Left lung (tissue), 10 donors: ENCODE measurements around the gene INSYN1. TPM values are rescaled to one million over a fixed set of nuclear protein-coding genes. Genes with fewer than 3 reads are reported as not detected.

Source experiments
- ATAC-seq: fragments of 200-7000 bp; cut with Tn5 transposase; one replicate; pipeline ENCODE4 v1.9.1; 2020; ENCODE audit warnings: moderate library complexity
- DNase-seq, 4 donors: peaks; one replicate each; pipeline ENCODE4 v3.0.0-alpha.2; 2013 to 2020
- H3K27ac ChIP-seq, 2 donors: fragments of 200-600 bp; sonication (generic) in 1 of 2; one replicate each; pipeline versions ENCODE4 v1.5.0 to v1.8.0; 2020 to 2021
- H3K27me3 ChIP-seq, 2 donors: fragments of 200-600 bp; sonication (generic) in 1 of 2; one replicate each; pipeline versions ENCODE4 v1.5.0 to v1.8.0; 2020 to 2021
- H3K36me3 ChIP-seq, 2 donors: fragments of 200-600 bp; sonication (generic) in 1 of 2; one replicate each; pipeline versions ENCODE4 v1.5.0 to v1.8.0; 2020 to 2021
- H3K4me1 ChIP-seq, 2 donors: fragments of 200-600 bp; one replicate each; pipeline ENCODE4 v1.8.0; 2021
- H3K4me3 ChIP-seq, 2 donors: fragments of 200-600 bp; sonication (generic) in 1 of 2; one replicate each; pipeline versions ENCODE4 v1.5.0 to v1.8.0; 2020 to 2021; ENCODE audit warnings: mild to moderate bottlenecking in 1 of 2
- H3K9me3 ChIP-seq, 2 donors: fragments of 200-600 bp; sonication (generic) in 1 of 2; one replicate each; pipeline versions ENCODE4 v1.5.0 to v1.8.0; 2020 to 2021
- CTCF ChIP-seq, 2 donors: fragments of 200-600 bp; sonication (generic) in 1 of 2; IDR thresholded peaks; one replicate each; pipeline versions ENCODE4 v1.5.0 to v1.8.0; 2021; ENCODE audit warnings: antibody characterized with exemption in 2 of 2
- intact Hi-C, 2 donors: fragments of 100-400 bp; cut with DNase I; formaldehyde crosslinking; loops; one replicate each; pipeline versions ENCODE4 v1.11.2 to v1.14.2; 2022
- polyA plus RNA-seq, 6 donors: library from polyadenylated mRNA; unstranded; fragments of 120-200 nt; gene quantifications; one replicate each; pipeline ENCODE4 v1.2.1, GENCODE V29; 2013; ENCODE audit not compliant: insufficient read length in 6 of 6
- total RNA-seq, 2 donors: library from RNA; stranded (reverse); fragmentation: NEBNext Ultra II Directional; extraction: Animal tissue kit (Norgen Biotek cat#: 25700); gene quantifications; one replicate each; pipeline ENCODE4 v1.2.1, GENCODE V29; 2021
- donor health status: DM: no; HTN: yes; CAD: no.
- donor health status: DM: no; HTN: no; CAD: no.

Gene INSYN1
- total and polyA plus RNA-seq, 8 donors = 2.8 to 40.7 (median 20.6) TPM

GRCh38 chr15:73749971-73750370 is 3.2 kb downstream of the INSYN1 start:
- H3K9me3 ChIP-seq = no peaks in the 10 kb centered on the region
- intact Hi-C loops = no loop called here
- no peak overlapping the region for H3K27ac ChIP-seq
- TF ChIP-seq CTCF (IDR thresholded peaks at IDR 0.05) = no peak
- no peak overlapping the region for H3K4me3 ChIP-seq
- H3K36me3 ChIP-seq = no peaks in the 10 kb centered on the region
- ATAC-seq (no peak), DNase-seq (no peak)
- H3K4me1 ChIP-seq = peaks cover 0 to 13% of the 10 kb centered on the region in 2 donors
- peaks cover 15 to 90% of the 10 kb centered on the region in 2 donors for H3K27me3 ChIP-seq

GRCh38 chr15:73749533-73749932 is 3.6 kb downstream of the INSYN1 start:
- TF ChIP-seq CTCF (IDR thresholded peaks at IDR 0.05) = no peak
- Histone ChIP-seq H3K9me3 (no peaks in the 10 kb centered on the region), H3K36me3 (no peaks in the 10 kb centered on the region), H3K4me3 (no peak overlapping the region), H3K4me1 (peaks cover 0 to 13% of the 10 kb centered on the region in 2 donors), H3K27ac (no peak overlapping the region), H3K27me3 (peaks cover 15 to 86% of the 10 kb centered on the region in 2 donors)
- no peak for DNase-seq
- intact Hi-C loops = no loop called here
- no peak for ATAC-seq

- no peak overlapping the region for H3K4me3 ChIP-seq
- no peak for TF ChIP-seq CTCF (IDR thresholded peaks at IDR 0.05)
- intact Hi-C loops = no loop called here
- peaks cover 0 to 13% of the 10 kb centered on the region in 2 donors for H3K4me1 ChIP-seq
- H3K9me3 ChIP-seq = no peaks in the 10 kb centered on the region
- H3K36me3 ChIP-seq = no peaks in the 10 kb centered on the region
- ATAC-seq (no peak), DNase-seq (no peak)
- H3K27ac ChIP-seq = no peak overlapping the region
- peaks cover 15 to 78% of the 10 kb centered on the region in 2 donors for H3K27me3 ChIP-seq
These were observed 4.4 kb downstream of the INSYN1 start for GRCh38 chr15:73748730-73749129.

- no peaks in the 10 kb centered on the region for H3K36me3 ChIP-seq
- H3K27ac ChIP-seq = no peak overlapping the region
- DNase-seq (no peak), ATAC-seq (no peak)
- H3K4me3 ChIP-seq = no peak overlapping the region
- intact Hi-C loops = no loop called here
- H3K27me3 ChIP-seq = peaks cover 15 to 70% of the 10 kb centered on the region in 2 donors
- TF ChIP-seq CTCF (IDR thresholded peaks at IDR 0.05) = no peak
- no peaks in the 10 kb centered on the region for H3K9me3 ChIP-seq
- peaks cover 0 to 13% of the 10 kb centered on the region in 2 donors for H3K4me1 ChIP-seq
These were observed 5.1 kb downstream of the INSYN1 start for GRCh38 chr15:73747847-73748590.

GRCh38 chr15:73746883-73747282 is 6.3 kb downstream of the INSYN1 start:
- no peak overlapping the region for H3K4me3 ChIP-seq
- intact Hi-C loops = no loop called here
- TF ChIP-seq CTCF (IDR thresholded peaks at IDR 0.05) = no peak
- H3K9me3 ChIP-seq = no peaks in the 10 kb centered on the region
- H3K27me3 ChIP-seq = peaks cover 7 to 59% of the 10 kb centered on the region in 2 donors
- H3K4me1 ChIP-seq = peaks cover 0 to 3% of the 10 kb centered on the region in 2 donors
- no peaks in the 10 kb centered on the region for H3K36me3 ChIP-seq
- no peak overlapping the region for H3K27ac ChIP-seq
- ATAC-seq (no peak), DNase-seq (no peak)
